DND-41 (cell line): Measurements from ENCODE around the gene NUMBL.

Experiments used
- EZH2 ChIP-seq: IDR thresholded peaks from 3 replicates; pipeline ENCODE4 v1.6.1; 2012; ENCODE audit warnings: borderline replicate concordance, low read depth, mild to moderate bottlenecking, moderate library complexity, low read length, inconsistent platforms; ENCODE audit not compliant: severe bottlenecking
- TF ChIP-seq, protein P1 (sequence below): IDR thresholded peaks from 2 replicates; pipeline ENCODE4 v1.5.1; 2012; ENCODE audit warnings: borderline replicate concordance, low read length, moderate library complexity, mild to moderate bottlenecking; ENCODE audit not compliant: poor library complexity, severe bottlenecking; ENCODE audit errors: extremely low read depth

DNA sequence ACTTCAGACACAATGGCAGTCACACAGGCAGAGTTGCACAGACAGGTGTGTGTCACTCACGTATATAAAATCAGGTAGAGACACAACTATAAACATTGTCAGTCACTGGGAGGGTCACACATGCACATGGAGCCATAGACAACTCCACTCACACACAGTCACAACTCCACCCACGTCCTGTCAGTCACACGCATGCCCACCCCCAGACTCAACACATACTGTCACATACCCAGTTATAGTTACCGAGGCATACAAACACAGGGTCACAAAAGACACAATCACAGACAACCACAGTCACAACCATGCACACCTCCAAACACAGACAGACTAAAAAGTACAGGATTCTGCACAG is 1.5 kb downstream of the NUMBL start:
- TF ChIP-seq, protein P1, sequence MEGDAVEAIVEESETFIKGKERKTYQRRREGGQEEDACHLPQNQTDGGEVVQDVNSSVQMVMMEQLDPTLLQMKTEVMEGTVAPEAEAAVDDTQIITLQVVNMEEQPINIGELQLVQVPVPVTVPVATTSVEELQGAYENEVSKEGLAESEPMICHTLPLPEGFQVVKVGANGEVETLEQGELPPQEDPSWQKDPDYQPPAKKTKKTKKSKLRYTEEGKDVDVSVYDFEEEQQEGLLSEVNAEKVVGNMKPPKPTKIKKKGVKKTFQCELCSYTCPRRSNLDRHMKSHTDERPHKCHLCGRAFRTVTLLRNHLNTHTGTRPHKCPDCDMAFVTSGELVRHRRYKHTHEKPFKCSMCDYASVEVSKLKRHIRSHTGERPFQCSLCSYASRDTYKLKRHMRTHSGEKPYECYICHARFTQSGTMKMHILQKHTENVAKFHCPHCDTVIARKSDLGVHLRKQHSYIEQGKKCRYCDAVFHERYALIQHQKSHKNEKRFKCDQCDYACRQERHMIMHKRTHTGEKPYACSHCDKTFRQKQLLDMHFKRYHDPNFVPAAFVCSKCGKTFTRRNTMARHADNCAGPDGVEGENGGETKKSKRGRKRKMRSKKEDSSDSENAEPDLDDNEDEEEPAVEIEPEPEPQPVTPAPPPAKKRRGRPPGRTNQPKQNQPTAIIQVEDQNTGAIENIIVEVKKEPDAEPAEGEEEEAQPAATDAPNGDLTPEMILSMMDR = no peak
- TF ChIP-seq EZH2 = no peak
